ENCODE measurements around the gene ZNF503. TPM values are rescaled to one million over a fixed set of nuclear protein-coding genes. Genes with fewer than 3 reads are reported as not detected.
A peak's percentile ranks its signal among the peaks of the same experiment; 100 is the strongest.

ZNF503 gene
- polyA plus RNA-seq (2011; rRNA removed) (0.54 and 0.71 TPM in 2 replicates), polyA plus RNA-seq (2017; fragmentation: RNase III; extraction: RNeasy Plus Mini Kit Qiagen cat#74134 plus additional on column Dnase treatment) (9.5 to 13.1 TPM (median 12.8 TPM) in 3 replicates), polyA minus RNA-seq (2011; rRNA and poly(A)+ RNA removed) (0.33 and 0.49 TPM in 2 replicates)
- 1.6 and 2.3 TPM in 2 replicates for polyA plus RNA-seq (2012; cell fraction: cytosol; rRNA removed)
- polyA plus RNA-seq (2012; cell fraction: nucleus; rRNA removed): 5.2 and 8.3 TPM in 2 replicates

- H3K4me1 ChIP-seq: peaks cover 11% of the 10 kb centered on the region
- H3K9me3 ChIP-seq: no peaks in the 10 kb centered on the region
- POLR2A ChIA-PET: interaction anchor here (0.5 to 2.4 kb wide), 36 partner anchors 12 to 1710 kb away, joined by 3 to 34 read pairs (median 4); partner anchors contain the start of gene LRMDA
- CTCF ChIA-PET: interaction anchor here (0.6 to 5.7 kb wide), 18 partner anchors 12 to 1709 kb away, joined by 3 to 83 read pairs (median 3); no protein-coding TSS in a partner anchor
- peak within 1 kb of the TSS; percentile 94 to 98 for H3K27ac ChIP-seq
- DNase-seq (ENCODE audit: low read depth in 1 of 2, low spot score in 1 of 2): peak; percentile 97 to 98
- H3K4me2 ChIP-seq: peak within 1 kb of the TSS; percentile 98
- peak; percentile 70 to 84 for ATAC-seq
- FAIRE-seq: no peak
- H3K4me3 ChIP-seq: peak within 1 kb of the TSS; percentile 92
- 1% methylated on average over 77 of the region's 88 CpGs for WGBS (ENCODE audit: missing lambda C conversion rate)
- TF ChIP-seq CBX8 (IDR thresholded peaks at IDR 0.05) (no peak), BCL3 (IDR thresholded peaks at IDR 0.05) (0 out of 3 replicates have a peak, but pooled peaks have one; percentile 62), RARB (CRISPR knock-in tag; IDR thresholded peaks at IDR 0.05) (no peak), CBX2 (IDR thresholded peaks at IDR 0.05; ENCODE audit: borderline replicate concordance, low read depth) (no peak), NPAS2 (CRISPR knock-in tag; IDR thresholded peaks at IDR 0.05; ENCODE audit: borderline replicate concordance) (no peak), CTCF (IDR thresholded peaks at IDR 0.05) (no peak), KDM1A (IDR thresholded peaks at IDR 0.05; ENCODE audit: low read depth) (no peak), NFE2L2 (conservative IDR thresholded peaks at IDR 0.05; ENCODE audit: low read length) (no peak), POLR2A (IDR thresholded peaks at IDR 0.05; ENCODE audit: low read length) (peak; percentile 94), MYC (IDR thresholded peaks at IDR 0.05; ENCODE audit: borderline replicate concordance, low read length) (peak; percentile 18; the same call in 1 of the 2 replicates), POLR2AphosphoS2 (conservative IDR thresholded peaks at IDR 0.05; ENCODE audit: low read length) (no peak), JUN (IDR thresholded peaks at IDR 0.05) (peak; percentile 86 to 92), MAFK (IDR thresholded peaks at IDR 0.05; ENCODE audit: partially characterized antibody) (no peak), ZSCAN20 (CRISPR knock-in tag; IDR thresholded peaks at IDR 0.05) (no peak), KDM5A (IDR thresholded peaks at IDR 0.05) (no peak), HES2 (IDR thresholded peaks at IDR 0.05) (no peak), ZC3H11A (IDR thresholded peaks at IDR 0.05) (no peak), BHLHE40 (IDR thresholded peaks at IDR 0.05; ENCODE audit: low read depth, low read length) (no peak), JUNB (IDR thresholded peaks at IDR 0.05) (no peak), FOXS1 (CRISPR knock-in tag; IDR thresholded peaks at IDR 0.05) (no peak), NR3C1 (IDR thresholded peaks at IDR 0.05) (no peak), SMC3 (IDR thresholded peaks at IDR 0.05) (peak; percentile 32; the same call in 2 of the 3 replicates), MAX (IDR thresholded peaks at IDR 0.05) (peak; percentile 70; the same call in 1 of the 2 replicates), RFX5 (IDR thresholded peaks at IDR 0.05) (peak; percentile 21; the same call in 1 of the 2 replicates), MAZ (IDR thresholded peaks at IDR 0.05; ENCODE audit: borderline replicate concordance, low read depth, low read length) (peak; percentile 99), HOXB5 (CRISPR knock-in tag; IDR thresholded peaks at IDR 0.05) (no peak), PBX3 (IDR thresholded peaks at IDR 0.05) (0 out of 2 replicates have a peak, but pooled peaks have one; percentile 56), CHD2 (IDR thresholded peaks at IDR 0.05; ENCODE audit: low read length, partially characterized antibody) (no peak), ELK1 (IDR thresholded peaks at IDR 0.05; ENCODE audit: low read depth, low read length) (no peak), PHF8 (IDR thresholded peaks at IDR 0.05; ENCODE audit: borderline replicate concordance, low read depth) (0 out of 2 replicates have a peak, but pooled peaks have one; percentile 44)
Measured at GRCh38 chr10:75401569-75402485, at the start of gene ZNF503. ZNF503 (minus strand) TSS chr10:75401764; CDS start chr10:75401419, 345 bp downstream.

Data from A549 (cell line).